Keratinocyte (primary cell): ENCODE data around the gene ANKS1B.

Source experiments
- EZH2 ChIP-seq: IDR thresholded peaks from one replicate; pipeline ENCODE4 v1.6.1; 2012; ENCODE audit warnings: inconsistent platforms, mild to moderate bottlenecking, low read length, moderate library complexity
- TF ChIP-seq, protein P1 (sequence below), 3 experiments: IDR thresholded peaks in 1 of 3; conservative IDR thresholded peaks in 1 of 3; optimal IDR thresholded peaks in 1 of 3; 2 replicates in 2 of 3; 3 replicates in 1 of 3; pipeline versions ENCODE3 to v1.5.1; 2011; ENCODE audit warnings: low read length in 3 of 3, mild to moderate bottlenecking in 3 of 3, moderate library complexity in 2 of 3, control low read depth in 1 of 3, inconsistent platforms in 1 of 3; ENCODE audit not compliant: insufficient read depth in 2 of 3; ENCODE audit errors: extremely low read depth in 1 of 3

DNA sequence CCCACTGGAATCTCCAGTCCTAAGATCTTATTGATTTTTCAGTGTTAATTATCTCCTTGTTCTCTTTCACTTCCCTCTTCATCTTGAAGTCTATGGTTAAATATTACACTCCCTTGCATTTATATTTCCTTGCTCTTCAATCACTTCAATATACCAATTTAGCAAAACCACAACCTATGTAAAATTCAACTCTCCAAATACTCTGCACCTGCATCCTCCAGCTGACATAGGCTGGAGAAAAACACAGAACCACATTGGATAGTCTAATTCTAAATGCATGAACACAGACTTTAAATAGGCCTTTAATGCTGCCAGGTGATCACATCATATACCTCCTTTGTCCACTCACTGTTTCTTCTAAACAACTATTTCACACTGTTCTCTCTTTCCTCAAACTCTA, 591.0 kb downstream of the ANKS1B start:
- TF ChIP-seq, protein P1, sequence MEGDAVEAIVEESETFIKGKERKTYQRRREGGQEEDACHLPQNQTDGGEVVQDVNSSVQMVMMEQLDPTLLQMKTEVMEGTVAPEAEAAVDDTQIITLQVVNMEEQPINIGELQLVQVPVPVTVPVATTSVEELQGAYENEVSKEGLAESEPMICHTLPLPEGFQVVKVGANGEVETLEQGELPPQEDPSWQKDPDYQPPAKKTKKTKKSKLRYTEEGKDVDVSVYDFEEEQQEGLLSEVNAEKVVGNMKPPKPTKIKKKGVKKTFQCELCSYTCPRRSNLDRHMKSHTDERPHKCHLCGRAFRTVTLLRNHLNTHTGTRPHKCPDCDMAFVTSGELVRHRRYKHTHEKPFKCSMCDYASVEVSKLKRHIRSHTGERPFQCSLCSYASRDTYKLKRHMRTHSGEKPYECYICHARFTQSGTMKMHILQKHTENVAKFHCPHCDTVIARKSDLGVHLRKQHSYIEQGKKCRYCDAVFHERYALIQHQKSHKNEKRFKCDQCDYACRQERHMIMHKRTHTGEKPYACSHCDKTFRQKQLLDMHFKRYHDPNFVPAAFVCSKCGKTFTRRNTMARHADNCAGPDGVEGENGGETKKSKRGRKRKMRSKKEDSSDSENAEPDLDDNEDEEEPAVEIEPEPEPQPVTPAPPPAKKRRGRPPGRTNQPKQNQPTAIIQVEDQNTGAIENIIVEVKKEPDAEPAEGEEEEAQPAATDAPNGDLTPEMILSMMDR (optimal IDR thresholded peaks at IDR 0.05 in 1 of 3, IDR thresholded peaks at IDR 0.05 in 1 of 3, conservative IDR thresholded peaks at IDR 0.05 in 1 of 3; ENCODE audit: extremely low read depth in 1 of 3, insufficient read depth in 2 of 3, low read length in 3 of 3), result no peak
- TF ChIP-seq EZH2, result no peak
